IMR-90 (cell line): Measurements from ENCODE around the gene RPS6KA3. TPM values are rescaled to one million over a fixed set of nuclear protein-coding genes. Genes with fewer than 3 reads are reported as not detected.

Experiments
- ATAC-seq: fragments of 200-7000 bp; cut with Tn5 transposase; 2 replicates; pipeline ENCODE4 v1.9.1; 2020; ENCODE audit warnings: low read depth, mild to moderate bottlenecking, moderate library complexity
- BruUV-seq: library from RNA; stranded (reverse); fragments of 400-500 nt; replicated peaks from 2 replicates; lab custom pipeline; 2021; lab: Mats Ljungman, UMichigan
- CTCF ChIA-PET: fragments of 300-600 bp; formaldehyde crosslinking; extraction: SDS; loops from one replicate; lab custom pipeline; 2021; ENCODE audit warnings: antibody characterized with exemption; lab: Yijun Ruan, JAX
- POLR2A ChIA-PET: fragments of 300-600 bp; sonication (Branson Sonifier 250); formaldehyde crosslinking; loops from one replicate; lab custom pipeline; 2022; ENCODE audit warnings: antibody characterized with exemption; ENCODE audit not compliant: unreplicated experiment; lab: Charles Lee
- DNase-seq: peaks from one replicate; pipeline ENCODE4 v3.0.0; 2013
- H2AFZ ChIP-seq: replicated peaks from 2 replicates; pipeline ENCODE3; 2013; ENCODE audit warnings: low read length, mild to moderate bottlenecking; ENCODE audit not compliant: poor library complexity
- H2AK5ac ChIP-seq: 2 replicates; pipeline ENCODE4 v1.6.1; 2013; ENCODE audit warnings: low read depth, low read length, inconsistent platforms
- H2AK9ac ChIP-seq: replicated peaks from 2 replicates; pipeline ENCODE3; 2013; ENCODE audit warnings: mild to moderate bottlenecking, low read depth, low read length, moderate library complexity; ENCODE audit not compliant: poor library complexity
- H2BK120ac ChIP-seq: 2 replicates; pipeline ENCODE4 v1.6.1; 2013; ENCODE audit warnings: low read depth, low read length, inconsistent platforms
- H2BK15ac ChIP-seq: 3 replicates; pipeline ENCODE4 v1.6.1; 2013; ENCODE audit warnings: low read depth, low read length, inconsistent platforms
- H2BK20ac ChIP-seq: 2 replicates; pipeline ENCODE4 v1.6.1; 2013; ENCODE audit warnings: low read depth, mild to moderate bottlenecking, inconsistent platforms, low read length, moderate library complexity
- H2BK5ac ChIP-seq: 2 replicates; pipeline ENCODE4 v1.6.1; 2013; ENCODE audit warnings: mild to moderate bottlenecking, low read depth, low read length, inconsistent platforms; ENCODE audit not compliant: poor library complexity, severe bottlenecking
- H3K14ac ChIP-seq: replicated peaks from 2 replicates; pipeline ENCODE4 v1.6.1; 2013; ENCODE audit warnings: low read depth, low read length, inconsistent platforms
- H3K18ac ChIP-seq: 2 replicates; pipeline ENCODE4 v1.6.1; 2013; ENCODE audit warnings: low read depth, low read length, control low read depth
- H3K23ac ChIP-seq: 2 replicates; pipeline ENCODE4 v1.6.1; 2013; ENCODE audit warnings: low read depth, low read length, inconsistent platforms
- H3K27ac ChIP-seq: 2 replicates; pipeline ENCODE4 v1.5.1; 2013; ENCODE audit warnings: mild to moderate bottlenecking, control low read depth, low read length; ENCODE audit not compliant: insufficient read depth
- H3K27me3 ChIP-seq: 2 replicates; pipeline ENCODE4 v1.6.1; 2013; ENCODE audit warnings: low read length; ENCODE audit not compliant: control insufficient read depth, insufficient read depth
- H3K36me3 ChIP-seq: 2 replicates; pipeline ENCODE4 v1.6.1; 2013; ENCODE audit warnings: low read length, mixed read lengths; ENCODE audit not compliant: control insufficient read depth, insufficient read depth
- H3K4ac ChIP-seq: 2 replicates; pipeline ENCODE4 v1.6.1; 2013; ENCODE audit warnings: low read depth, low read length, inconsistent platforms
- H3K4me1 ChIP-seq: 2 replicates; pipeline ENCODE4 v1.6.1; 2013; ENCODE audit warnings: low read length, mixed read lengths; ENCODE audit not compliant: control insufficient read depth, insufficient read depth
- H3K4me2 ChIP-seq: 2 replicates; pipeline ENCODE4 v1.6.1; 2013; ENCODE audit warnings: low read depth, mild to moderate bottlenecking, control low read depth, low read length, moderate library complexity
- H3K4me3 ChIP-seq: 2 replicates; pipeline ENCODE4 v1.5.1; 2013; ENCODE audit warnings: low read depth, mild to moderate bottlenecking, control low read depth, low read length, moderate library complexity; ENCODE audit not compliant: insufficient read depth
- H3K56ac ChIP-seq: 2 replicates; pipeline ENCODE4 v1.6.1; 2013; ENCODE audit warnings: low read length, inconsistent platforms; ENCODE audit not compliant: insufficient read depth; ENCODE audit errors: extremely low read depth
- H3K79me1 ChIP-seq, 2 experiments: 2 replicates each; pipeline ENCODE4 v1.6.1; 2013; ENCODE audit warnings: low read length in 2 of 2, inconsistent platforms in 1 of 2, low read depth in 1 of 2
- H3K9ac ChIP-seq: 2 replicates; pipeline ENCODE4 v1.6.1; 2013; ENCODE audit warnings: low read depth, low read length, control low read depth
- H3K9me1 ChIP-seq: 2 replicates; pipeline ENCODE4 v1.6.1; 2013; ENCODE audit warnings: low read length, inconsistent platforms; ENCODE audit not compliant: insufficient read depth
- H3K9me3 ChIP-seq: 2 replicates; pipeline ENCODE4 v1.6.1; 2013; ENCODE audit warnings: low read length; ENCODE audit not compliant: control insufficient read depth, insufficient read depth
- H4K20me1 ChIP-seq: 2 replicates; pipeline ENCODE4 v1.6.1; 2013; ENCODE audit warnings: low read length, inconsistent platforms; ENCODE audit not compliant: insufficient read depth
- H4K5ac ChIP-seq: 2 replicates; pipeline ENCODE4 v1.6.1; 2013; ENCODE audit warnings: mild to moderate bottlenecking, low read depth, low read length, control low read depth
- H4K8ac ChIP-seq, 2 experiments: 2 replicates each; pipeline ENCODE4 v1.6.1; 2013; ENCODE audit warnings: low read depth in 2 of 2, low read length in 2 of 2, control low read depth in 1 of 2, inconsistent platforms in 1 of 2
- H4K91ac ChIP-seq: 2 replicates; pipeline ENCODE4 v1.6.1; 2013; ENCODE audit warnings: low read depth, low read length, inconsistent platforms; ENCODE audit not compliant: insufficient read depth
- BHLHE40 ChIP-seq: fragments of 150-350 bp; IDR thresholded peaks from 2 replicates; pipeline ENCODE4 v1.6.1; 2016; ENCODE audit warnings: mild to moderate bottlenecking, low read depth, low read length
- CTCF ChIP-seq: conservative IDR thresholded peaks from 2 replicates; pipeline ENCODE4 v1.5.1; 2012; ENCODE audit warnings: mild to moderate bottlenecking, low read depth, low read length, improper control_type of control experiment
- ELK1 ChIP-seq: fragments of 150-350 bp; IDR thresholded peaks from 2 replicates; pipeline ENCODE4 v1.6.1; 2016; ENCODE audit warnings: low read depth, mild to moderate bottlenecking, low read length, moderate library complexity, borderline replicate concordance
- FOS ChIP-seq: fragments of 150-350 bp; IDR thresholded peaks from 2 replicates; pipeline ENCODE4 v1.6.1; 2016; ENCODE audit warnings: low read depth, low read length
- MAFK ChIP-seq: IDR thresholded peaks from 2 replicates; pipeline ENCODE4 v1.6.1; 2012; ENCODE audit warnings: low read depth, low read length, improper control_type of control experiment
- MAZ ChIP-seq: IDR thresholded peaks from 2 replicates; pipeline ENCODE4 v1.6.1; 2012; ENCODE audit warnings: low read depth, mild to moderate bottlenecking, low read length, improper control_type of control experiment, moderate library complexity, borderline replicate concordance
- MXI1 ChIP-seq: IDR thresholded peaks from 2 replicates; pipeline ENCODE4 v1.6.1; 2012; ENCODE audit warnings: low read depth, mild to moderate bottlenecking, low read length, moderate library complexity, borderline replicate concordance
- NFE2L2 ChIP-seq: fragments of 150-350 bp; IDR thresholded peaks from 2 replicates; pipeline ENCODE4 v1.6.1; 2016; ENCODE audit warnings: low read depth, mild to moderate bottlenecking, low read length
- POLR2A ChIP-seq: IDR thresholded peaks from 2 replicates; pipeline ENCODE4 v1.6.1; 2012; ENCODE audit warnings: mild to moderate bottlenecking, low read depth, low read length
- RCOR1 ChIP-seq: IDR thresholded peaks from 2 replicates; pipeline ENCODE4 v1.6.1; 2012; ENCODE audit warnings: mild to moderate bottlenecking, low read length, improper control_type of control experiment; ENCODE audit not compliant: insufficient replicate concordance
- RFX5 ChIP-seq: IDR thresholded peaks from 2 replicates; pipeline ENCODE4 v1.8.0; 2012; ENCODE audit warnings: low read depth, mild to moderate bottlenecking, low read length, moderate library complexity
- SMC3 ChIP-seq: fragments of 150-350 bp; IDR thresholded peaks from 2 replicates; pipeline ENCODE4 v1.6.1; 2016; ENCODE audit warnings: low read depth, mild to moderate bottlenecking, antibody characterized with exemption, low read length, moderate library complexity
- USF2 ChIP-seq: fragments of 150-350 bp; IDR thresholded peaks from 2 replicates; pipeline ENCODE4 v1.6.1; 2017; ENCODE audit warnings: mild to moderate bottlenecking, antibody characterized with exemption, low read length, low read depth
- WGBS, 2 experiments: methylation state at CpG; one replicate each; pipeline versions ENCODE4 v1.1.5 to v1.1.7; 2013; ENCODE audit warnings: missing lambda C conversion rate in 2 of 2; ENCODE audit not compliant: insufficient read length in 1 of 2; ENCODE audit errors: extremely low coverage in 2 of 2; 5-methylcytosine and 5-hydroxymethylcytosine counted together
- dilution Hi-C: fragments of 300-500 bp; cut with HindIII; formaldehyde crosslinking; loops from one replicate; pipeline ENCODE4 v1.14.3; 2018; ENCODE audit warnings: low sequenced_read_pairs; ENCODE audit not compliant: unreplicated experiment
- in situ Hi-C: fragments of 300-500 bp; cut with MboI; formaldehyde crosslinking; loops from 3 replicates; pipeline ENCODE4 v1.14.3; 2019; ENCODE audit warnings: low sequenced_read_pairs, inconsistent platforms, mixed read lengths
- intact Hi-C: fragments of 100-400 bp; cut with micrococcal nuclease; formaldehyde crosslinking; loops from 2 replicates; pipeline ENCODE4 v1.10.0; 2022
- polyA plus RNA-seq, 3 experiments: library from polyadenylated mRNA; depleted of rRNA; stranded (reverse); fragments of >200 nt; gene quantifications; 2 replicates each; pipeline ENCODE4 v1.2.3, GENCODE V29; 2012; ENCODE audit warnings: low replicate concordance in 1 of 3
- total RNA-seq: library from RNA; depleted of rRNA; stranded (reverse); fragments of >200 nt; gene quantifications from 2 replicates; pipeline ENCODE4 v1.2.3, GENCODE V29; 2012

RPS6KA3 gene
- total and polyA plus RNA-seq, 2 of the 4 experiments (the other 2 are of a cell fraction), result 20.8 to 43.9 TPM

- no peak for DNase-seq
- no peak overlapping the region for H2AK9ac ChIP-seq
- H3K4ac ChIP-seq, result no peak overlapping the region
- TF ChIP-seq SMC3 (no peak), FOS (no peak), POLR2A (no peak), NFE2L2 (no peak), BHLHE40 (no peak), CTCF (no peak), RFX5 (no peak), USF2 (no peak), MXI1 (no peak), MAZ (no peak), MAFK (no peak), ELK1 (no peak), RCOR1 (no peak)
- H3K27ac ChIP-seq, result no peak overlapping the region
- no peak overlapping the region for H3K4me3 ChIP-seq
- H3K9me3 ChIP-seq, result no peaks in the 10 kb centered on the region
- H3K27me3 ChIP-seq, result peaks cover 3% of the 10 kb centered on the region
- no TSS peak for BruUV-seq
- H4K91ac ChIP-seq, result no peak overlapping the region
- no CpG with 5 or more reads among the region's 2 CpGs for WGBS, 2 experiments
- H2BK120ac ChIP-seq, result no peak overlapping the region
- H2BK5ac ChIP-seq, result no peak overlapping the region
- H3K9me1 ChIP-seq, result no peaks in the 10 kb centered on the region
- H2BK15ac ChIP-seq, result no peak overlapping the region
- H3K79me1 ChIP-seq, result no peaks in the 10 kb centered on the region
- no peak overlapping the region for H3K18ac ChIP-seq
- intact Hi-C loops (no loop called here), dilution Hi-C loops (no loop called here), in situ Hi-C loops (no loop called here)
- H4K8ac ChIP-seq, result no peak overlapping the region
- no peak overlapping the region for H4K5ac ChIP-seq
- H3K9ac ChIP-seq, result no peak overlapping the region
- H4K20me1 ChIP-seq, result no peaks in the 10 kb centered on the region
- CTCF ChIA-PET, result no interaction called here
- no peak overlapping the region for H2AK5ac ChIP-seq
- no peak overlapping the region for H3K23ac ChIP-seq
- no peak overlapping the region for H3K56ac ChIP-seq
- no peak overlapping the region for H2BK20ac ChIP-seq
- no peak for ATAC-seq
- H3K14ac ChIP-seq, result no peak overlapping the region
- H3K4me2 ChIP-seq, result no peak overlapping the region
- no peaks in the 10 kb centered on the region for H3K36me3 ChIP-seq
- POLR2A ChIA-PET, result no interaction called here
- no peak overlapping the region for H2AFZ ChIP-seq
- no peaks in the 10 kb centered on the region for H3K4me1 ChIP-seq
These were observed 28.2 kb upstream of the RPS6KA3 start for GRCh38 chrX:20294957-20295356.
